Natural killer cell treated with Interleukin-12 subunit alpha and Interleukin-12 subunit beta and Interleukin-15 and Interleukin-18, amount 100 ng/mL, for 72 hours (primary cell): Measurements from ENCODE around the gene B3GNT8. TPM values are rescaled to one million over a fixed set of nuclear protein-coding genes. Genes with fewer than 3 reads are reported as not detected.

Source experiments
- ATAC-seq, 2 donors: fragments of 150-1000 bp; cut with Tn5 transposase in 1 of 2; sonication (Bioruptor Pico), chemical (Tn5 transposase) in 1 of 2; 2 replicates each; pipeline ENCODE4 v1.10.0; 2021
- DNase-seq: peaks from one replicate; pipeline ENCODE4 v3.0.0; 2022; ENCODE audit warnings: low spot score
- H3K27ac Mint-ChIP-seq, 2 donors: 1 replicate in 1 of 2; 2 replicates in 1 of 2; pipeline ENCODE4 v1.8.0; 2022; ENCODE audit warnings: mixed read lengths in 2 of 2, mild to moderate bottlenecking in 1 of 2, moderate library complexity in 1 of 2
- H3K27me3 Mint-ChIP-seq, 2 donors: 1 replicate in 1 of 2; 2 replicates in 1 of 2; pipeline ENCODE4 v1.8.0; 2022; ENCODE audit warnings: mixed read lengths in 2 of 2
- H3K36me3 Mint-ChIP-seq: one replicate; pipeline ENCODE4 v1.8.0; 2022; ENCODE audit warnings: mixed read lengths
- H3K4me1 Mint-ChIP-seq, 2 donors: 1 replicate in 1 of 2; 2 replicates in 1 of 2; pipeline ENCODE4 v1.8.0; 2022; ENCODE audit warnings: low read depth in 2 of 2, mixed read lengths in 2 of 2, mild to moderate bottlenecking in 1 of 2
- H3K4me3 Mint-ChIP-seq: one replicate; pipeline ENCODE4 v1.8.0; 2022; ENCODE audit warnings: mixed read lengths
- H3K9me3 Mint-ChIP-seq: 2 replicates; pipeline ENCODE4 v1.8.0; 2022; ENCODE audit warnings: mixed read lengths
- total RNA-seq, 2 donors: library from RNA; stranded (reverse); gene quantifications; one replicate each; pipeline ENCODE4 v1.2.3, GENCODE V29; 2022

The B3GNT8 gene
- total RNA-seq, 2 donors from 2014 or later = 0.78 to 3.0 TPM

GRCh38 chr19:41376998-41377365, 50.2 kb downstream of the B3GNT8 start:
- no peaks in the 10 kb centered on the region for H3K27me3 Mint-ChIP-seq
- H3K9me3 Mint-ChIP-seq = no peaks in the 10 kb centered on the region
- H3K36me3 Mint-ChIP-seq = no peaks in the 10 kb centered on the region
- peaks cover 12 to 13% of the 10 kb centered on the region in 2 donors for H3K4me1 Mint-ChIP-seq
- DNase-seq (no peak), ATAC-seq (peak; percentile 50 to 59)
- peak overlapping the region; percentile 84 for H3K4me3 Mint-ChIP-seq
- H3K27ac Mint-ChIP-seq = peak overlapping the region; percentile 8 to 42

GRCh38 chr19:41376241-41376997, 50.8 kb downstream of the B3GNT8 start, which contains the start of gene TMEM91:
Gene TMEM91 (plus strand): TSS chr19:41376533. CDS start chr19:41378310, 1,777 bp downstream.
- Mint-ChIP-seq H3K9me3 (no peaks in the 10 kb centered on the region), H3K4me1 (peaks cover 13 to 15% of the 10 kb centered on the region in 2 donors), H3K27me3 (no peaks in the 10 kb centered on the region), H3K4me3 (peak within 1 kb of the TSS; percentile 84), H3K27ac (peak within 1 kb of the TSS; percentile 8 to 48), H3K36me3 (no peaks in the 10 kb centered on the region)
- ATAC-seq (peak; percentile 48 to 68), DNase-seq (no peak)

Other genes with a start within 250 kb of the B3GNT8 start
- not detected for gene CYP2S1, start 234.2 kb downstream of the B3GNT8 start, total RNA-seq
- gene AXL, start 208.2 kb downstream of the B3GNT8 start, total RNA-seq = not detected
- gene HNRNPUL1, start 163.0 kb downstream of the B3GNT8 start, total RNA-seq = 100 to 1,000 TPM; 248 to 319 TPM
- 10 to 100 TPM; 52.5 to 56.2 TPM for gene CCDC97, start 117.2 kb downstream of the B3GNT8 start, total RNA-seq
- 100 to 1,000 TPM; 108 to 131 TPM for gene TGFB1, start 73.5 kb downstream of the B3GNT8 start, total RNA-seq
- 1 to 10 TPM; 4.9 to 9.3 TPM for gene B9D2, start 63.2 kb downstream of the B3GNT8 start, total RNA-seq
- 1 to 10 TPM; 4.7 to 6.7 TPM for gene TMEM91, start 50.8 kb downstream of the B3GNT8 start, total RNA-seq
- 10 to 100 TPM; 31.5 to 56.6 TPM for gene EXOSC5, start 30.0 kb downstream of the B3GNT8 start, total RNA-seq
- gene BCKDHA, start 29.6 kb downstream of the B3GNT8 start, total RNA-seq = 10 to 100 TPM; 10.9 to 13.7 TPM
- gene DMAC2, start 12.5 kb upstream of the B3GNT8 start, total RNA-seq = 10 to 100 TPM; 58.3 to 58.7 TPM
- not detected for gene ERICH4, start 15.8 kb upstream of the B3GNT8 start, total RNA-seq
- 10 to 100 TPM in 1 of 2 donors, 1 to 10 TPM in 1; 9.7 to 20.6 TPM for gene CEACAM21, start 148.8 kb upstream of the B3GNT8 start, total RNA-seq
- not detected for gene CEACAM4, start 199.7 kb upstream of the B3GNT8 start, total RNA-seq